ENCODE measurements around the gene GSTCD. TPM values are rescaled to one million over a fixed set of nuclear protein-coding genes. Genes with fewer than 3 reads are reported as not detected.

The GSTCD gene
- total RNA-seq, 2 experiments from 2014 or later, result 15.8 to 18.2 TPM

- Mint-ChIP-seq H3K36me3 (ENCODE audit: low read depth) (peaks cover 24% of the 10 kb centered on the region), H3K4me3 (no peak overlapping the region), H3K27ac (no peak overlapping the region), H3K27me3 (ENCODE audit: low read depth) (no peaks in the 10 kb centered on the region), H3K4me1 (ENCODE audit: low read depth) (no peaks in the 10 kb centered on the region), H3K9me3 (peaks cover 37% of the 10 kb centered on the region)
- DNase-seq, result no peak
- intact Hi-C loops (cut with micrococcal nuclease), result no loop called here
- CTCF ChIA-PET, result no interaction called here
These were observed 150.6 kb downstream of the GSTCD start for GRCh38 chr4:105859233-105859632.

- CTCF ChIA-PET, result interaction anchor here (0.7 kb wide), 1 partner anchor 1661 kb away, joined by 3 read pairs; no protein-coding TSS in a partner anchor
- no peaks in the 10 kb centered on the region for H3K9me3 Mint-ChIP-seq
- H3K36me3 Mint-ChIP-seq (ENCODE audit: low read depth), result no peaks in the 10 kb centered on the region
These were observed 162.4 kb downstream of the GSTCD start for GRCh38 chr4:105870963-105871362.

GRCh38 chr4:105871997-105872396 is 163.4 kb downstream of the GSTCD start:
- Mint-ChIP-seq H3K9me3 (no peaks in the 10 kb centered on the region), H3K27me3 (ENCODE audit: low read depth) (peaks cover 8% of the 10 kb centered on the region), H3K27ac (no peak overlapping the region), H3K4me3 (no peak overlapping the region), H3K4me1 (ENCODE audit: low read depth) (no peaks in the 10 kb centered on the region), H3K36me3 (ENCODE audit: low read depth) (no peaks in the 10 kb centered on the region)
- intact Hi-C loops (cut with micrococcal nuclease), result no loop called here
- DNase-seq, result no peak
- CTCF ChIA-PET, result no interaction called here

More at GRCh38 chr4:105870963-105871362, 162.4 kb downstream of the GSTCD start:
- Mint-ChIP-seq H3K27me3 (ENCODE audit: low read depth) (peaks cover 8% of the 10 kb centered on the region), H3K4me1 (ENCODE audit: low read depth) (no peaks in the 10 kb centered on the region), H3K4me3 (no peak overlapping the region), H3K27ac (no peak overlapping the region)
- intact Hi-C loops (cut with micrococcal nuclease), result no loop called here
- no peak for DNase-seq

GRCh38 chr4:105875233-105875632 is 166.6 kb downstream of the GSTCD start:
- CTCF ChIA-PET, result no interaction called here
- Mint-ChIP-seq H3K27ac (no peak overlapping the region), H3K27me3 (ENCODE audit: low read depth) (peaks cover 10% of the 10 kb centered on the region), H3K4me3 (no peak overlapping the region), H3K9me3 (no peaks in the 10 kb centered on the region), H3K36me3 (ENCODE audit: low read depth) (no peaks in the 10 kb centered on the region), H3K4me1 (ENCODE audit: low read depth) (no peaks in the 10 kb centered on the region)
- DNase-seq, result no peak
- intact Hi-C loops (cut with micrococcal nuclease), result no loop called here

GRCh38 chr4:105878668-105879067 is 170.1 kb downstream of the GSTCD start:
- Mint-ChIP-seq H3K4me1 (ENCODE audit: low read depth) (no peaks in the 10 kb centered on the region), H3K9me3 (no peaks in the 10 kb centered on the region), H3K4me3 (no peak overlapping the region), H3K27ac (no peak overlapping the region), H3K36me3 (ENCODE audit: low read depth) (no peaks in the 10 kb centered on the region), H3K27me3 (ENCODE audit: low read depth) (peaks cover 12% of the 10 kb centered on the region)
- DNase-seq, result no peak
- intact Hi-C loops (cut with micrococcal nuclease), result no loop called here
- CTCF ChIA-PET, result no interaction called here

- H3K36me3 Mint-ChIP-seq (ENCODE audit: low read depth), result no peaks in the 10 kb centered on the region
- no peak for DNase-seq
- peaks cover 6% of the 10 kb centered on the region for H3K9me3 Mint-ChIP-seq
- CTCF ChIA-PET, result interaction anchor here (0.6 kb wide), 1 partner anchor 146 kb away, joined by 3 read pairs; no protein-coding TSS in a partner anchor
- no peak overlapping the region for H3K4me3 Mint-ChIP-seq
- intact Hi-C loops (cut with micrococcal nuclease), result no loop called here
- no peaks in the 10 kb centered on the region for H3K4me1 Mint-ChIP-seq (ENCODE audit: low read depth)
- no peak overlapping the region for H3K27ac Mint-ChIP-seq
- peaks cover 3% of the 10 kb centered on the region for H3K27me3 Mint-ChIP-seq (ENCODE audit: low read depth)
These were observed 178.9 kb downstream of the GSTCD start for GRCh38 chr4:105887508-105887907.

- DNase-seq, result no peak
- H3K4me3 Mint-ChIP-seq, result peak within 1 kb of the TSS; percentile 55
- H3K9me3 Mint-ChIP-seq, result no peaks in the 10 kb centered on the region
- H3K27me3 Mint-ChIP-seq (ENCODE audit: low read depth), result peaks cover 61% of the 10 kb centered on the region
- intact Hi-C loops (cut with micrococcal nuclease), result no loop called here
- H3K4me1 Mint-ChIP-seq (ENCODE audit: low read depth), result peaks cover 5% of the 10 kb centered on the region
- no peaks in the 10 kb centered on the region for H3K36me3 Mint-ChIP-seq (ENCODE audit: low read depth)
- no peak within 1 kb of the TSS for H3K27ac Mint-ChIP-seq
- CTCF ChIA-PET, result no interaction called here
These were observed 186.3 kb downstream of the GSTCD start, which contains the start of gene NPNT for GRCh38 chr4:105894660-105895582. Gene NPNT (plus strand): TSS chr4:105895471. CDS start chr4:105895653, 182 bp downstream.

GRCh38 chr4:105895583-105896460 is 187.2 kb downstream of the GSTCD start:
- Mint-ChIP-seq H3K27ac (no peak overlapping the region), H3K4me1 (ENCODE audit: low read depth) (peaks cover 5% of the 10 kb centered on the region), H3K27me3 (ENCODE audit: low read depth) (peaks cover 61% of the 10 kb centered on the region), H3K36me3 (ENCODE audit: low read depth) (no peaks in the 10 kb centered on the region), H3K4me3 (peak overlapping the region; percentile 55), H3K9me3 (no peaks in the 10 kb centered on the region)
- CTCF ChIA-PET, result no interaction called here
- peak; percentile 38 for DNase-seq
- intact Hi-C loops (cut with micrococcal nuclease), result no loop called here

GRCh38 chr4:105896461-105896942 is 187.9 kb downstream of the GSTCD start:
- peak overlapping the region; percentile 55 for H3K4me3 Mint-ChIP-seq
- intact Hi-C loops (cut with micrococcal nuclease), result no loop called here
- no peak for DNase-seq
- H3K27me3 Mint-ChIP-seq (ENCODE audit: low read depth), result peaks cover 62% of the 10 kb centered on the region
- no peaks in the 10 kb centered on the region for H3K36me3 Mint-ChIP-seq (ENCODE audit: low read depth)
- no peak overlapping the region for H3K27ac Mint-ChIP-seq
- peaks cover 5% of the 10 kb centered on the region for H3K4me1 Mint-ChIP-seq (ENCODE audit: low read depth)
- CTCF ChIA-PET, result no interaction called here
- H3K9me3 Mint-ChIP-seq, result no peaks in the 10 kb centered on the region

Other genes with a start within 250 kb of the GSTCD start
- 100 to 1,000 TPM; 117 to 119 TPM for gene PPA2, start 234.7 kb upstream of the GSTCD start, total RNA-seq
- not detected for gene ARHGEF38, start 156.2 kb upstream of the GSTCD start, total RNA-seq
- 10 to 100 TPM; 24.5 to 24.8 TPM for gene INTS12, start 95 bp upstream of the GSTCD start, total RNA-seq
- not detected for gene NPNT, start 186.7 kb downstream of the GSTCD start, total RNA-seq

Data from activated naive CD4-positive, alpha-beta T cell treated with anti-CD3 and anti-CD28 coated beads for 36 hours (primary cell).